MM.1S (cell line): ENCODE results near the gene XYLT1.

ENCODE experiments used
- EZH2phosphoT487 ChIP-seq: fragments of 300-600 bp; sonication (generic); IDR thresholded peaks from 2 replicates; pipeline ENCODE4 v1.6.1; 2018; ENCODE audit warnings: antibody characterized with exemption, low read length
- TF ChIP-seq, protein P1 (sequence below): fragments of 300-600 bp; sonication (generic); IDR thresholded peaks from 2 replicates; pipeline ENCODE4 v1.5.1; 2016; ENCODE audit warnings: antibody characterized with exemption, low read length, mixed read lengths

DNA sequence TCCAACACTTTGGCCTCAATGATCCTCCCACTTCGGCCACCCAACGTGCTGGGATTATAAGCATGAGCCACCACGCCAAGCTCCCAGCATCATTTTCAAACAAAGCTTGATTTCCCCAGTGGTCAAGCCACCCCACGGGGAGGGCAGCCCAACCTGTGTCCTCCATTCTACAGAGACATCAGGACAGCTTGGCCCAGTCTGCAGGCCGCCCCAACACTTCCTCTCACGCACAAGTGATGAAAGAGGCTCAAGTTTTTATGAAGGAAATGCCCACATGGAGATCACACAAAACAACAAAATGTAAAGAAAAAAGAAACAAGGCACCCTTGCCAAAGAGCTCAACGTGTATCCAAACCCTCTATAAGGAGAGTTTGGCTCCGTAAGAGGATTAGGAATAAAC, 112.4 kb downstream of the XYLT1 start:
- TF ChIP-seq, protein P1, sequence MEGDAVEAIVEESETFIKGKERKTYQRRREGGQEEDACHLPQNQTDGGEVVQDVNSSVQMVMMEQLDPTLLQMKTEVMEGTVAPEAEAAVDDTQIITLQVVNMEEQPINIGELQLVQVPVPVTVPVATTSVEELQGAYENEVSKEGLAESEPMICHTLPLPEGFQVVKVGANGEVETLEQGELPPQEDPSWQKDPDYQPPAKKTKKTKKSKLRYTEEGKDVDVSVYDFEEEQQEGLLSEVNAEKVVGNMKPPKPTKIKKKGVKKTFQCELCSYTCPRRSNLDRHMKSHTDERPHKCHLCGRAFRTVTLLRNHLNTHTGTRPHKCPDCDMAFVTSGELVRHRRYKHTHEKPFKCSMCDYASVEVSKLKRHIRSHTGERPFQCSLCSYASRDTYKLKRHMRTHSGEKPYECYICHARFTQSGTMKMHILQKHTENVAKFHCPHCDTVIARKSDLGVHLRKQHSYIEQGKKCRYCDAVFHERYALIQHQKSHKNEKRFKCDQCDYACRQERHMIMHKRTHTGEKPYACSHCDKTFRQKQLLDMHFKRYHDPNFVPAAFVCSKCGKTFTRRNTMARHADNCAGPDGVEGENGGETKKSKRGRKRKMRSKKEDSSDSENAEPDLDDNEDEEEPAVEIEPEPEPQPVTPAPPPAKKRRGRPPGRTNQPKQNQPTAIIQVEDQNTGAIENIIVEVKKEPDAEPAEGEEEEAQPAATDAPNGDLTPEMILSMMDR = no peak
- no peak for TF ChIP-seq EZH2phosphoT487
